GM08714 (cell line): ENCODE data around the gene PPARGC1A.

Source experiments
- H3K4me3 ChIP-seq: fragments of 200-500 bp; sonication (Bioruptor generic); 2 replicates; pipeline ENCODE4 v1.5.1; 2014; ENCODE audit warnings: mild to moderate bottlenecking, low read length, inconsistent platforms
- ZNF274 ChIP-seq: IDR thresholded peaks from 2 replicates; pipeline ENCODE4 v1.6.1; 2012; ENCODE audit warnings: mild to moderate bottlenecking, low read depth, low read length

Gene PPARGC1A

DNA sequence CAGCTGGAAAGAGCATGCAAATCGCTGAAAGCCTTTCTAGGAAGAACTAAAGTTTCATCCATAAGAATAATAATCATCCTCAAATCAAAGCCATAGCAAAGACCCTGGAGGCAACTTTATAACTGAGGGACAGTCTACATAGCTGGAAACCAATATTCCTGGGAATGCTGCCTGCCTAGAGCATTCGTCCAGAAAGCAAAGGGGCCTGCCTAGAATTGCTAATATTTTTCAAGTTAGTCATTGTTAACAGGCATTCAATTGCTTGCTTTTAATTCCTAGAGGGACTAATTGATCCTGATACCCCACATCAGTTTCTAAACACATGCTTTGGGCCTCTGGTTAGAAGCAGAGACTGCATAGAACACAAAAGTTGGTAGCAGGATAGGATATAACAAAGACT is 4.2 kb upstream of the PPARGC1A start:
- no peak for TF ChIP-seq ZNF274
- no peak overlapping the region for H3K4me3 ChIP-seq

DNA sequence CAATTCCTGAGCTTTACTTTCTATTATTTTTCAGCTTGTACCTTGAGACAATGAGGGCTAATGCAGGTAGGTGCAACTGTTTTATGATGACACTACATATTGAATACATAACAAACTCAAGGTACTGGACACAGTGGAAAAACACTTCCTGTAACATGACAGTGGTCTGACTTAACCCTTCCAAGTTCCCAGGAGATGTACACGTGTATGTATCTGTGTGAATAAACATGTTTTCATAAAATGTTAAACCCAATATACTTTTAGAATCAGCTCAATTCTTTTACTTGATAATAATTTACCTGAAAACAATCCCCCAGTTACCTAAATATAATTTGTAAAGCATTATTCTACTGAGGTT is 1.2 kb upstream of the PPARGC1A start:
- H3K4me3 ChIP-seq: no peak overlapping the region; the same call in 1 of the 2 replicates
- TF ChIP-seq ZNF274: no peak

DNA sequence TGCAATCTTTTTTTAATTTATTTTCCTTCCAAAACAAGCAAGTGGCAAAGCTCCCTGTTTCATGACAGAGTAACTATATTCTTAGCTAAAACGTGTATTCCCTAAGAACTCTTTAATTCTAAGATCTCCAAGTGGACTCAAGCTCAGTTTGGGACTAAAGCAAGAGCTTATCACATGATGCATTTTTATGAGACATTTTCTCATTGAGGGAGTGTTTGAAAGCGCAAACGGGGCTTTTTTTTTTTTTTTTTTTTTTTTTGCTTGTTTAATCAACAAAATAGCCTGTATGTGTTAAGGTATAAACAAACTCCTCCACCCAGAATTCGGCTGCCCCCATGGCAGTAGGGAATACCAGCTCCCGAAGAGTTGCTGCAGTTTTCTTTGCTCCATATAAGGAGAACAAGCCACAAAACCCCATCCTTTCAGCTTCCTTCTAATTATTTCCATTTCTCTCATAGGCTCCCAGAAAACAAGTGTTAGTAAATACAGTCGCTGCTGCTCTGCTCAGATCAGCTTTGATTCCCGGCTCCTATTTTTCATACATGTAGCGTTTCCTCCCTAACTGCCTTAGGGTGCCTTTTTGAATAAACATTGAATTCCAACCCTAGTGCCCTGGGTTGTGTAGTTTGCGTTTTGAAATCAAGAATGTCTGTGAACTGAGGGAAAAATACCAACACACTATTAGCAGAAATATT is 669 bp upstream of the PPARGC1A start:
- TF ChIP-seq ZNF274: no peak
- no peak overlapping the region; the same call in 1 of the 2 replicates for H3K4me3 ChIP-seq

DNA sequence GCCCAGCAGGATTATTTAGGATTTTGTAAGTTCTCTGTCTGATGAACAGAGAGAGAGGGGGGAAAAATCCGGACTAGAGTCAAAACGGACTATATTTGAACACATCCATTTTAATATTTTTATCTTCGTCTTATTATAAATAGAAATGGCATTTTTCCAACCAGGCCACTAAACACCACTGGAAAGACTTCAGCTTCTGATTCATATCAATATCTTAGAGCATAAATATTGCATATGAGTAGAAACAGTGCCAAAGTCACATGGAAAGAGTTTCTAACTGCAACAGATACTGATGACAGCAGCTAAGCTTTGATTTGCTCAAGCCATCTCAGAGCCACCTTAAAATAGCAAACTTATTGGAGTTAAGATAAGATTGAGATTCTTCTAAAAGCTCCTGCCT is 456 bp downstream of the PPARGC1A start:
- H3K4me3 ChIP-seq: no peak overlapping the region; the same call in 1 of the 2 replicates

DNA sequence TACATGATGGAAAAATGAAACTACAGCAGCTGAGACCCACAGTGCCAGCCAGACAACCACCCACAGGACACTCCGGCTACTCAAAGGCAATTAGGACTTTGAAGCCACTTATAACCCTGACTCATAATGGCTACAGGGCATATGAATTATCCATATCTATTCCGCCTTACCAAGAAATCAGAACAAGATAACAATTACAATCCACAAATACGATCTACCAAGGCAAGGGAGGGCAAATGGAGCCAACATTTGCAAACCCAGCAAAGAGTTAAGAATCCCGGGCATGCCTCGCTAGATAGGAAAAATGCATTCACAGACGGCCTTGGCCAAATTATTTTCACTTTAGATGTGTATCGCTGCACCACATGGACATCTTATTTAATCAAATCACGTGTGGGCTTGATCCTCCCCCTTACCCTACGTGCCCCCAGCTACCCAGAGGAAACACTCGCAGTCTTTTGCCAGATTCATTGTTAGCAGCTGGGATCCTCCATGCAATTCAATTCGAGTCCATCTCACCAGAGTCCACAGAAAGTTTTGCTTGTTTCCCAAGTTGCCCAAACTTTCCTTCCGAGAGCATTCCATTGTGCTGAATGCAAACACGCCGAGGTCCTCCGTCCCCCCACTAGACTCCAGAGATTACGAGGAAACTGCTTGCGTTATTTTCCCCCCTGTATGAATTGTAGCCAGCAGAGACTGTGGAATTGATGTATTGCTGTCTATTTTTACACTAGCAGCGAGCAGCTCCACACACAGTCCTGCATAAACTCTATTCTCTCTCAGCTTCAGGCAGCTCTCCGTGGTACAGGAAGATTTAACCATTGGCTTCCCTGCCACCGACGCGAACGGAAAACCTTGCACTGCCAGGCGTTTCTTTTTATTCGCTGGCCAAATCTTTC is 1.2 kb downstream of the PPARGC1A start:
- no peak for TF ChIP-seq ZNF274
- no peak overlapping the region; the same call in 1 of the 2 replicates for H3K4me3 ChIP-seq

More for the DNA sequence above, 456 bp downstream of the PPARGC1A start:
- no peak for TF ChIP-seq ZNF274

DNA sequence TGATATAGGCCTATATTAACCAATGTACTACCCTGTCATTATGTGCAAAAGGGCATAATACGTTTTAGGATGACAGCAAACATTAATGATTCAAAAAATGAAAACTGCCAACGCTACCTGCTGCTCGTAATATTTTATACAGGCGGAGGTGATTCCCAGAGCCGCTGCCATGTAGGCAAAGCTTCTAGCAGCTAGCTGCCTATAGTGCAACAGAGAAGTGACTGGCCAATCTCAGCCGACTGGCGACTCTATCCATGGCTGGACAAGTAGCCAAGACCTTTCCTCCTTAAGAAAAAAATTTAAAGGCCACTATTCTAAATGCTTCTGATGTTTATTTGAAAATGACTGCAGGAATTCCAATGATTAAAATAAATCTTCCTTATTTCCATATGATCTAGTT is 1.9 kb downstream of the PPARGC1A start:
- H3K4me3 ChIP-seq: no peak overlapping the region
- TF ChIP-seq ZNF274: no peak

DNA sequence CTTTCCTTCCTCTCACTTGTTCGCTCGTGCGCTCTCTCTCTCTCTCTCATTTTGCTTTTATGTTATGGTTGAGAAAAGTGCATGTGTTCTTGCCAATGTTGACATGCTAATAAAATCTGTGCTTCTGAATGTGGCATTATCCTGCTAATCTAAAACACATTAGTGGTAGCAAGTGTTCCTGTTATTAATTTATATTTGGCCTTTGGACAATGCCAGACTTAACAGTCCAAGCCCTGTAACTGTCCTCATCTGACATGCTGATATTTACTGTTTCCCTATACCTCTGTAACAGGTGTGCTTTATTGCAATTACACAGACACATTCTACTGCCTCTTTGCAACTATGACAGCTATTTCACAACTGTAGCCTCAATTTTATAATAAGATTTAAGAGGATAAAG is 2.7 kb downstream of the PPARGC1A start:
- H3K4me3 ChIP-seq: no peak overlapping the region
- TF ChIP-seq ZNF274: no peak

DNA sequence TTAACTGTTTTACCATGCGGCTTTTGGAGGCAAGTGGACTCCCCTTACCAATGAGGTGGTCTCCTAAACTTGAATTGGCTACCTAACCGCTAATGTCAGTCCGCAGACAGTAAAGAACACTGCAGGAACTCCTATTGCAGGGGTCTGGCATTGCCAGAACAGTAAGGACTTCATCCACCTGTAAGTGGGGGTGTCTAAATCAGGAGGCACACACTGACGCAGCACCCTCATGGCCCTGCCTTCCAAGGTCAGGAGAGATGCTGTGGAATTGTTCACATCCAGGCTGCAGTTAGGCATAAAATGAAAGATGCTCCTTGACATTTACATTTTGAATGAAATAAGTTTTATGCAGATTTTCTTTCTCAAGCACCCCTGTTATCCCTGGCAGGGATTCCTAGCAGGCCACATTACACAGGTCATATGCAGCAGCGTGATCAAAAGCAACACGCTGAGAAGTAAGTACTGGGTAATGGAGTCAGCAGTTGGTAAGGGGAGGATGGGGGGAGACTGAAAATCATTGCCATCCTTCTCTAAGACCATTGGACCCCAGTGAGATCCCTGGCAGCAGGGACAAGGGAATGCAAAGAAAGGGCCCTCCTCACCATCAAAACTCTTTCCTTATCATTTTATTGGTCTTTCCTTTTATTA is 3.8 kb downstream of the PPARGC1A start:
- TF ChIP-seq ZNF274: no peak
- no peak overlapping the region for H3K4me3 ChIP-seq

DNA sequence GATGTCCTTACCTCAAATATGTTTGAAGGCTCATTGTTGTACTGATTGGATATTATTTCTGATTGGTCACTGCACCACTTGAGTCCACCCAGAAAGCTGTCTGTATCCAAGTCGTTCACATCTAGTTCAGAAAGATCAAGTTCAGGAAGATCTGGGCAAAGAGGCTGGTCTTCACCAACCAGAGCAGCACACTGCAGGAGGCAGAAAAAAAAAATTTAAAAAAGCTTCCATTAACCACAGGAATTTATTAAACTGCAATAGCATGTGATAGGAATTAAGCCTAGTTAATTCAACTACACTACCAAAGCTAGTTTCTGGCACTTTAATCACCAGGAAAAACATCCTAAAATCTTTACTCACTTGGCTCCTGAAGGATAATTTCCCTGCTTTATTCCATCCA is 5.1 kb downstream of the PPARGC1A start:
- no peak for TF ChIP-seq ZNF274
- H3K4me3 ChIP-seq: no peak overlapping the region

DNA sequence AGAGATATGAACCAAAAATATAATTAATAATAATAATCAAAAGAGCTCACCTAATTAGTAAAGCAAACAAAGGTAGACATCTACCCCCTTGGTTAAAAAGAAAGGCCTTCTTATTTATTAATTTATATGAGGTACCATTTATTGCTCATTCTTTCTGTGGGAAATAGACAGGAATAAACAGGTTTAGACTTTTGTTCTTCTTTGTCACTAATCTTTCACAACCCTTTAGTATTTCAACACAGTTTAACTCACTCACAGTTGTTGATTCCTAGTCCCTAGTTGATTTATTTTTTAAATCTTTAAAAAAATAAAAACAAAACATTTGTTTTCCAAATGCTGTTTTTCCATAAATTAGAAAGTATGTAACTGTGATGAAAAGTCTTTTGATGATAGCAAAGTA is 5.6 kb downstream of the PPARGC1A start:
- H3K4me3 ChIP-seq: no peak overlapping the region
- no peak for TF ChIP-seq ZNF274

DNA sequence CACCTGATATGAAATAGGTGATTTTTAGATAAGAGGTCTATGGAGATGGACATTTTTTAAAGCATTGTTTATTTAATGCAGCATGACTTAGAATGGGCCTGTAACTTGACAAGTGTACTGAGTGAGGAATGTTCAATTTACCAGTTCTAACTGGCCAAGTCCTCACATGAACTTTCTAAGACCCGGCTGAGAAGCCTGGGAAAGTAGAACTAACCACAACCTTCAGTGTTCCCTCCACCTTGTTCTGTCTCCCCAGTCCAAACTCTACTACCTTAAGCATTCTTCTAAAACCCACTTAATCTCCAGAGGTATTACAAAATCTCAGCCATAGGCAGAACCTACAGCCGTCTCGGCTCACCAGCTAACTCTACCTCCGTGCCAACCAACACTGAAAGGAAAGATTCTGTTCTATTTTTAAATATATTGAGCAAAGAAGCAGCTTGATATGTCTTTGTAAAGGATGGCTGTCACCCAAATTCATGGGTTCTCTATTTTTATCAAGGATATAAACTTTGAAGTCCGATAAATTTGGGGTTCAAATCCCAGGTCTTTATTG is 6.8 kb downstream of the PPARGC1A start:
- no peak for TF ChIP-seq ZNF274

DNA sequence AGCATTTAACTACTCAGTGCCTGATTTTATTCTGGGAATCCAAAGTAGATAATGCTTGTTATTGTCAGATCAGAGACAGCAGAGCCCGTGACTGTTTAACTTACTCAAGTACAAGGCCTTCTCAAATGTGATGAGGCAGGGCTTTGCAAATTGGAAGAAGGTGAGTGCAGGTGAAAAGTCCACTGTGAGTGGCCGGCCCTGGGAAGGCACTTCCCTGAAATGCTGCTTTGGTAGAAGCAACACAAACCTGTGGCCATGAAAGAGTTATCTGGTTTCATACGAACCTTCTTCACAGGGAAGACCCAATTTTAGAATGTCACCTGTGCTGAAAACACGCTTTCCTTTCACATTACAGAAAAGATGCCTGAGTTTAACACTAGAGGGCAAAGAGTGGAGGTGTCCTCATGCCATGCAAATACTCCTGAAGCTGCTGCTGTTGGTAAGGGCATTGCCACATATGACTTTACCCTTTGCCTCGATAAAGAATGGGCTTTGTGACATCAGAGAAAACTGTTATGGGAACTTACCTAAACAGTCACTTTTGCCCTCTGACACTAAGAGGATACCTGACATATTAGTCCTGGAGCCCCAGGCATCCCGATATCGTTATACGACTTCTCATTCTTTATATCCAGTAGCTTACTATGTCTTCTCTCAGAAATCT is 8.0 kb downstream of the PPARGC1A start:
- no peak overlapping the region for H3K4me3 ChIP-seq

More for the DNA sequence above, 6.8 kb downstream of the PPARGC1A start:
- H3K4me3 ChIP-seq: no peak overlapping the region

DNA sequence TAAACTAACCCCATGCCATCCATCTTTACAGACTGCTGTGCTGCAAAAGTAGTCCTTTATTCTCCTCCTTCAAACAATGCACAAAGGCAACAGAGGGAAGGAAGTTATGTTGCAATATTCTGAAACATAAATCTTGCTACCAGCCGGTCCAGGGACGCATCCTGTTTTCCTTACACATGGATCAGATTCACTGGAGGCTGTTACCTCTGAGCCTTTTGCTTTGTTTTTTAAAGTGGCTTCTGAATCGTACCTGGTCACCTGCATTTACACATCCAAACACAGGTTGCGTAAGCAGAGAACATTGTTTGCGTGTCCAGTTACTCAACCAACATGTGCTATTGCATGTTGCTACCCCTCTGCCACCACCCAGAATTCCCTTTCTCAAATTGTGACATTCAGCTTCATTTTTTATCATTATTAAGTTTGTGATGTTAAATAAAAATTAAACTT is 8.8 kb downstream of the PPARGC1A start:
- no peak for TF ChIP-seq ZNF274
- H3K4me3 ChIP-seq: no peak overlapping the region

More for the DNA sequence above, 8.0 kb downstream of the PPARGC1A start:
- no peak for TF ChIP-seq ZNF274
